ENCODE data around the gene GSAP.

The GSAP gene

GRCh38 chr7:77328669-77329068, 87.5 kb downstream of the GSAP start:
- no peak for DNase-seq (ENCODE audit: low read depth in 3 of 3)

GRCh38 chr7:77327932-77328628, 88.1 kb downstream of the GSAP start:
- DNase-seq (ENCODE audit: low read depth in 3 of 3) = no peak

- DNase-seq (ENCODE audit: low read depth in 3 of 3) = no peak
Observed at GRCh38 chr7:77327067-77327931, 88.8 kb downstream of the GSAP start.

- DNase-seq (ENCODE audit: low read depth in 3 of 3) = no peak
Observed at GRCh38 chr7:77326131-77326530, 90.0 kb downstream of the GSAP start.

- DNase-seq (ENCODE audit: low read depth in 3 of 3) = no peak
Observed at GRCh38 chr7:77321300-77321699, 94.8 kb downstream of the GSAP start.

GRCh38 chr7:77320714-77321113, 95.4 kb downstream of the GSAP start:
- no peak for DNase-seq (ENCODE audit: low read depth in 3 of 3)

GRCh38 chr7:77320137-77320536, 96.0 kb downstream of the GSAP start:
- no peak for DNase-seq (ENCODE audit: low read depth in 3 of 3)

- DNase-seq (ENCODE audit: low read depth in 3 of 3) = no peak
Observed at GRCh38 chr7:77318019-77318418, 98.1 kb downstream of the GSAP start.

- no peak for DNase-seq (ENCODE audit: low read depth in 3 of 3)
Observed at GRCh38 chr7:77316219-77316978, 99.8 kb downstream of the GSAP start.

GRCh38 chr7:77315182-77315591, 101.0 kb downstream of the GSAP start:
- DNase-seq (ENCODE audit: low read depth in 3 of 3) = no peak

- no peak for DNase-seq (ENCODE audit: low read depth in 3 of 3)
Observed at GRCh38 chr7:77313876-77314480, 102.2 kb downstream of the GSAP start.

- no peak for DNase-seq (ENCODE audit: low read depth in 3 of 3)
Observed at GRCh38 chr7:77313085-77313484, 103.1 kb downstream of the GSAP start.

- DNase-seq (ENCODE audit: low read depth in 3 of 3) = no peak
Observed at GRCh38 chr7:77310982-77311381, 105.2 kb downstream of the GSAP start.

GRCh38 chr7:77309714-77310220, 106.4 kb downstream of the GSAP start:
- no peak for DNase-seq (ENCODE audit: low read depth in 3 of 3)

- DNase-seq (ENCODE audit: low read depth in 3 of 3) = no peak
Observed at GRCh38 chr7:77308792-77309191, 107.4 kb downstream of the GSAP start.

- no peak for DNase-seq (ENCODE audit: low read depth in 3 of 3)
Observed at GRCh38 chr7:77306231-77307067, 109.7 kb downstream of the GSAP start.

GRCh38 chr7:77295549-77295948, 120.6 kb downstream of the GSAP start:
- DNase-seq (ENCODE audit: low read depth in 3 of 3) = no peak

GRCh38 chr7:77293046-77293445, 123.1 kb downstream of the GSAP start:
- DNase-seq (ENCODE audit: low read depth in 3 of 3) = no peak

GRCh38 chr7:77290425-77290824, 125.7 kb downstream of the GSAP start:
- DNase-seq (ENCODE audit: low read depth in 3 of 3) = no peak

GRCh38 chr7:77289387-77289786, 126.8 kb downstream of the GSAP start:
- DNase-seq (ENCODE audit: low read depth in 3 of 3) = no peak
